Brain microvascular endothelial cell (primary cell): ENCODE data around the gene SSBP3.

Experiments
- DNase-seq: peaks from one replicate; pipeline ENCODE4 v3.0.0-alpha.2; 2020
- H3K27ac ChIP-seq: fragments of 250-450 bp; sonication (Bioruptor Pico); 2 replicates; pipeline ENCODE4 v1.5.1; 2020; ENCODE audit warnings: mild to moderate bottlenecking, moderate library complexity
- H3K27me3 ChIP-seq: fragments of 250-450 bp; sonication (Bioruptor Pico); replicated peaks from 2 replicates; pipeline ENCODE4 v1.5.1; 2020; ENCODE audit warnings: mild to moderate bottlenecking
- H3K36me3 ChIP-seq: fragments of 250-450 bp; sonication (Bioruptor Pico); replicated peaks from 2 replicates; pipeline ENCODE4 v1.5.1; 2020; ENCODE audit warnings: mild to moderate bottlenecking
- H3K4me3 ChIP-seq: 2 replicates; pipeline ENCODE4 v1.5.1; 2011; ENCODE audit warnings: low read depth, mild to moderate bottlenecking, control low read depth, low read length, moderate library complexity
- in situ Hi-C: cut with HindIII; loops from 2 replicates; pipeline ENCODE4 v1.10.0; 2017; ENCODE audit warnings: low sequenced_read_pairs, low pct_ligation_motif_present
- TF ChIP-seq, protein P1 (sequence below): IDR thresholded peaks from 2 replicates; pipeline ENCODE4 v1.5.1; 2011; ENCODE audit warnings: low read depth, mild to moderate bottlenecking, moderate library complexity, low read length, control low read depth, inconsistent platforms; ENCODE audit errors: missing control alignments

Gene SSBP3

DNA sequence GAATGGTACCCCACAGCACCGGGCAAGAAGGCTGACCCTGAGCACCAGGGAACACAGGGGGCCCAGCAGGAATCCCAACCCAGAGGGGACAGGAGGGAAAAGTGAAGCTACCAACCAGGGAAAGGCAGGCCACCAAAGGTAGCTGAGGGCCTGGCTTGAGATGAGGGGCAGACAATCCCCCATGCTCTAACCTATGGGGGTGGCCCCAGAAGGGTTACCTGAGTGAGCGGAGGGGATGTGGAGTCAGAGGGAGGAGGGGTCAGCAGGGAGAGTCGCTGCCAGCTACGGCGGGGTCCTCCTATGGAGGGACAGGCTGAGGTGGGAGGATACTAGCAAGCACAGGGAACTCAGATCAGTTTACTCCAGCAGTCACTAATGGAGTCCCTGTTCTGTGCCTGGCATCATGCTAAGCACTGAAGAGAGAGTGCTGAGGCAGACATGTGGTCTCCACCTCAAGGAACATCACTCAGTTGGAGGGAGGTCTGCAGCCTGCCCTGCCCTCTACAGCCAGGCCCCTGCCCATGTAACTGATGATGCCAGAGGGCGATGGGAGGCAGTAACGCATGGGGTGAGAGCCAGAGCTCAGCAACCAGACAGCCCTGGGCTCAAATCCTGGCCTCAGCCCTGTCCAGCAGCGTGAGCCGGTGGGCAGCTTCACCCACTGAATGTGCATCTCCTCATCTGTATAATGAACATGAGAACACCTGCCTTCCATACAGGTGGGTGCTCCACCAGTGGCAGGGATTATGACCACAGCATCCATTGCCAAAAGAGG lies 227.7 kb downstream of the SSBP3 start:
- Histone ChIP-seq H3K36me3 (no peaks in the 10 kb centered on the region), H3K27me3 (no peaks in the 10 kb centered on the region), H3K4me3 (no peak overlapping the region), H3K27ac (no peak overlapping the region)
- DNase-seq, result no peak
- TF ChIP-seq, protein P1, sequence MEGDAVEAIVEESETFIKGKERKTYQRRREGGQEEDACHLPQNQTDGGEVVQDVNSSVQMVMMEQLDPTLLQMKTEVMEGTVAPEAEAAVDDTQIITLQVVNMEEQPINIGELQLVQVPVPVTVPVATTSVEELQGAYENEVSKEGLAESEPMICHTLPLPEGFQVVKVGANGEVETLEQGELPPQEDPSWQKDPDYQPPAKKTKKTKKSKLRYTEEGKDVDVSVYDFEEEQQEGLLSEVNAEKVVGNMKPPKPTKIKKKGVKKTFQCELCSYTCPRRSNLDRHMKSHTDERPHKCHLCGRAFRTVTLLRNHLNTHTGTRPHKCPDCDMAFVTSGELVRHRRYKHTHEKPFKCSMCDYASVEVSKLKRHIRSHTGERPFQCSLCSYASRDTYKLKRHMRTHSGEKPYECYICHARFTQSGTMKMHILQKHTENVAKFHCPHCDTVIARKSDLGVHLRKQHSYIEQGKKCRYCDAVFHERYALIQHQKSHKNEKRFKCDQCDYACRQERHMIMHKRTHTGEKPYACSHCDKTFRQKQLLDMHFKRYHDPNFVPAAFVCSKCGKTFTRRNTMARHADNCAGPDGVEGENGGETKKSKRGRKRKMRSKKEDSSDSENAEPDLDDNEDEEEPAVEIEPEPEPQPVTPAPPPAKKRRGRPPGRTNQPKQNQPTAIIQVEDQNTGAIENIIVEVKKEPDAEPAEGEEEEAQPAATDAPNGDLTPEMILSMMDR, result no peak
- in situ Hi-C loops, result no loop called here

DNA sequence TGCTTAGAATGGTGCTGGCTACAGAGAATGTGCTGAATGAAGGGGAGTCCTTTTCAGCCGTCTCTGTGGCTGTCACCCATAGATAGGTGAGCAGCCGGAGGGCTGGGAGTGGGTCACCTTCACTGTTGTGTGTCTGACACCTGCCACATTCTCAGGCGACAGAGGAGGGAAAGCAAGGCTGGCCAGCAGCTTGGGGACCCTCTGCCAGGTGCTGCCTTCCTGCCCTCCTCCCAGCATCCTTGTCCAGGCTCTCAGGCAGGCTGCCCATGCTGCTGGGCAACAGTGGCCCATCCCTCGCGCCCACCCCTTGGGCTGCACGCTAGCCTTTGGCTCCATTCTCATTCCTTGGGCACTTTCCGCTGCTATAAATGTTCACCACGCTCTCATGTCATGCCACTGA lies 228.5 kb downstream of the SSBP3 start:
- TF ChIP-seq, protein P1, result no peak
- Histone ChIP-seq H3K4me3 (no peak overlapping the region), H3K27ac (no peak overlapping the region), H3K36me3 (no peaks in the 10 kb centered on the region), H3K27me3 (no peaks in the 10 kb centered on the region)
- in situ Hi-C loops, result no loop called here
- DNase-seq, result no peak

DNA sequence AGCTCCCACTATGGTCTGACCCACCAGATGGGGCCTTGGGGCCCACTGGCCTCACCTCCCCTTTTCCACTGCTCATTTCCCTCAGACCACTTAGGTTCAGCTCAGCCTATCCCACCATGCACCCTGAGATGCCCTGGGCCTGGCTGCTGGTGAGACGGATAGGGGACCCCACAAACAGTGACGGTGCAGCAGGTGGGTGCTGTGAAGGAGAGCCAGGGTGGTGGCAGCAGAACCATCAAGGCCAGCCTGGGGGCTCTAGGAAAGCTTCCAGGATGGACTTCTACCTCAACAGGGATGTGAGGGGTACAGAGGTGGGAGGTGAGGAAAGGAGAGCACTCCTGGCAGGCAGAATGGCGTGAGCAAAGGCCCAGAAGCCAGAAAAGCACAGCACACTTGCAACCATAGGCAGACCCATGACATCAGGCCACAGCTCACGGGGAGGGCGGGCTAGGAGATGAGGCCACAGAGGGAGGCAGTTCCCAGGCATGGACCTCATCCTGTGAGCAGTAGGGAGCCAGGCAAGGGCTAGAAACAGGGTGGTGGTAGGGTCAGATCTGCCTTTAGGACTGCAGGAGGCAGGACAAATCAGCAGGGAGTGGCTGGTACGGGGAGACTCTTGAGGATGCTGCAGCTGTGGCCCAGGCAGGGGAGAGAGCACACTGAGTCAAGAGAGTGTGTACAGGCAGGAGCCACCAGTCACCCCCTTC lies 229.4 kb downstream of the SSBP3 start:
- H3K27ac ChIP-seq, result no peak overlapping the region
- no peak overlapping the region for H3K4me3 ChIP-seq
- TF ChIP-seq, protein P1, result no peak
- no peaks in the 10 kb centered on the region for H3K36me3 ChIP-seq
- no peaks in the 10 kb centered on the region for H3K27me3 ChIP-seq
- in situ Hi-C loops, result no loop called here
- DNase-seq, result no peak
